ENCODE measurements around the gene CEBPG. TPM values are rescaled to one million over a fixed set of nuclear protein-coding genes. Genes with fewer than 3 reads are reported as not detected.

Gene CEBPG
- total RNA-seq, result 10 to 100 TPM; 24.0 to 24.4 TPM

- Mint-ChIP-seq H3K9me3 (no peaks in the 10 kb centered on the region), H3K27ac (peak within 1 kb of the TSS; percentile 92), H3K36me3 (ENCODE audit: low read depth) (peaks cover 8% of the 10 kb centered on the region), H3K4me3 (peak within 1 kb of the TSS; percentile 86), H3K4me1 (peaks cover 49% of the 10 kb centered on the region), H3K27me3 (no peaks in the 10 kb centered on the region)
- POLR2A ChIA-PET, result interaction anchor here (0.6 to 1.0 kb wide), 3 partner anchors 31 to 733 kb away, joined by 3 to 4 read pairs (median 3); no protein-coding TSS in a partner anchor
- DNase-seq, result peak; percentile 92
- CTCF ChIA-PET, result interaction anchor here (0.6 to 1.5 kb wide), 6 partner anchors 11 to 404 kb away, joined by 3 to 4 read pairs (median 4); no protein-coding TSS in a partner anchor
These were observed at the start of gene CEBPG for GRCh38 chr19:33373453-33374235. TSS of gene CEBPG (plus strand) at chr19:33373709. CDS start at chr19:33379240, 5,531 bp downstream.

- Mint-ChIP-seq H3K4me3 (no peak overlapping the region), H3K27ac (no peak overlapping the region), H3K27me3 (peaks cover 12% of the 10 kb centered on the region), H3K4me1 (no peaks in the 10 kb centered on the region), H3K9me3 (no peaks in the 10 kb centered on the region), H3K36me3 (ENCODE audit: low read depth) (no peaks in the 10 kb centered on the region)
- CTCF ChIA-PET, result interaction anchor here (0.7 to 1.4 kb wide), 2 partner anchors 14 to 545 kb away, joined by 3 to 4 read pairs; no protein-coding TSS in a partner anchor
- no peak for DNase-seq
- POLR2A ChIA-PET, result no interaction called here
These were observed 48.9 kb upstream of the CEBPG start for GRCh38 chr19:33324628-33325027.

- Mint-ChIP-seq H3K36me3 (ENCODE audit: low read depth) (no peaks in the 10 kb centered on the region), H3K27ac (no peak overlapping the region), H3K4me1 (no peaks in the 10 kb centered on the region), H3K27me3 (peaks cover 7% of the 10 kb centered on the region), H3K4me3 (no peak overlapping the region), H3K9me3 (no peaks in the 10 kb centered on the region)
- ChIA-PET CTCF (interaction anchor here (1.4 kb wide), 1 partner anchor 15 kb away, joined by 4 read pairs; no protein-coding TSS in a partner anchor), POLR2A (no interaction called here)
- no peak for DNase-seq
These were observed 47.6 kb upstream of the CEBPG start for GRCh38 chr19:33325920-33326319.

GRCh38 chr19:33329060-33329459 is 44.4 kb upstream of the CEBPG start:
- Mint-ChIP-seq H3K9me3 (no peaks in the 10 kb centered on the region), H3K27me3 (peaks cover 7% of the 10 kb centered on the region), H3K27ac (no peak overlapping the region), H3K4me1 (no peaks in the 10 kb centered on the region), H3K36me3 (ENCODE audit: low read depth) (no peaks in the 10 kb centered on the region), H3K4me3 (no peak overlapping the region)
- no peak for DNase-seq
- POLR2A ChIA-PET, result no interaction called here
- CTCF ChIA-PET, result no interaction called here

GRCh38 chr19:33329736-33330135 is 43.8 kb upstream of the CEBPG start:
- Mint-ChIP-seq H3K27ac (no peak overlapping the region), H3K9me3 (no peaks in the 10 kb centered on the region), H3K27me3 (peaks cover 3% of the 10 kb centered on the region), H3K4me3 (no peak overlapping the region), H3K4me1 (no peaks in the 10 kb centered on the region), H3K36me3 (ENCODE audit: low read depth) (no peaks in the 10 kb centered on the region)
- ChIA-PET POLR2A (no interaction called here), CTCF (no interaction called here)
- no peak for DNase-seq

GRCh38 chr19:33332248-33332647 is 41.3 kb upstream of the CEBPG start:
- H3K36me3 Mint-ChIP-seq (ENCODE audit: low read depth), result no peaks in the 10 kb centered on the region
- no peak overlapping the region for H3K27ac Mint-ChIP-seq
- H3K9me3 Mint-ChIP-seq, result no peaks in the 10 kb centered on the region
- no peak overlapping the region for H3K4me3 Mint-ChIP-seq
- CTCF ChIA-PET, result interaction anchor here (0.8 kb wide), 1 partner anchor 106 kb away, joined by 3 read pairs; no protein-coding TSS in a partner anchor
- no peaks in the 10 kb centered on the region for H3K4me1 Mint-ChIP-seq
- H3K27me3 Mint-ChIP-seq, result peaks cover 3% of the 10 kb centered on the region
- DNase-seq, result no peak
- POLR2A ChIA-PET, result no interaction called here

GRCh38 chr19:33333151-33333550 is 40.4 kb upstream of the CEBPG start:
- ChIA-PET POLR2A (no interaction called here), CTCF (no interaction called here)
- Mint-ChIP-seq H3K4me1 (no peaks in the 10 kb centered on the region), H3K27me3 (peaks cover 3% of the 10 kb centered on the region), H3K9me3 (no peaks in the 10 kb centered on the region), H3K36me3 (ENCODE audit: low read depth) (no peaks in the 10 kb centered on the region), H3K4me3 (no peak overlapping the region), H3K27ac (no peak overlapping the region)
- DNase-seq, result no peak

GRCh38 chr19:33333642-33334041 is 39.9 kb upstream of the CEBPG start:
- DNase-seq, result no peak
- ChIA-PET CTCF (no interaction called here), POLR2A (no interaction called here)
- H3K4me3 Mint-ChIP-seq, result no peak overlapping the region
- no peaks in the 10 kb centered on the region for H3K9me3 Mint-ChIP-seq
- no peaks in the 10 kb centered on the region for H3K36me3 Mint-ChIP-seq (ENCODE audit: low read depth)
- no peaks in the 10 kb centered on the region for H3K4me1 Mint-ChIP-seq
- no peak overlapping the region for H3K27ac Mint-ChIP-seq
- H3K27me3 Mint-ChIP-seq, result peaks cover 3% of the 10 kb centered on the region

GRCh38 chr19:33334271-33334670 is 39.2 kb upstream of the CEBPG start:
- no peak overlapping the region for H3K27ac Mint-ChIP-seq
- H3K9me3 Mint-ChIP-seq, result no peaks in the 10 kb centered on the region
- CTCF ChIA-PET, result no interaction called here
- H3K27me3 Mint-ChIP-seq, result peaks cover 9% of the 10 kb centered on the region
- H3K4me1 Mint-ChIP-seq, result no peaks in the 10 kb centered on the region
- DNase-seq, result no peak
- H3K4me3 Mint-ChIP-seq, result no peak overlapping the region
- H3K36me3 Mint-ChIP-seq (ENCODE audit: low read depth), result no peaks in the 10 kb centered on the region
- POLR2A ChIA-PET, result no interaction called here

GRCh38 chr19:33335446-33335845 is 38.1 kb upstream of the CEBPG start:
- peaks cover 8% of the 10 kb centered on the region for H3K27me3 Mint-ChIP-seq
- H3K9me3 Mint-ChIP-seq, result no peaks in the 10 kb centered on the region
- DNase-seq, result no peak
- H3K4me1 Mint-ChIP-seq, result no peaks in the 10 kb centered on the region
- ChIA-PET POLR2A (no interaction called here), CTCF (no interaction called here)
- H3K4me3 Mint-ChIP-seq, result no peak overlapping the region
- H3K27ac Mint-ChIP-seq, result no peak overlapping the region
- no peaks in the 10 kb centered on the region for H3K36me3 Mint-ChIP-seq (ENCODE audit: low read depth)

- CTCF ChIA-PET, result no interaction called here
These were observed 34.2 kb upstream of the CEBPG start for GRCh38 chr19:33339016-33339984.

GRCh38 chr19:33340991-33341390 is 32.5 kb upstream of the CEBPG start:
- POLR2A ChIA-PET, result no interaction called here
- peaks cover 36% of the 10 kb centered on the region for H3K27me3 Mint-ChIP-seq
- H3K4me1 Mint-ChIP-seq, result no peaks in the 10 kb centered on the region

More at GRCh38 chr19:33339016-33339984, 34.2 kb upstream of the CEBPG start:
- Mint-ChIP-seq H3K4me1 (no peaks in the 10 kb centered on the region), H3K36me3 (ENCODE audit: low read depth) (no peaks in the 10 kb centered on the region), H3K9me3 (no peaks in the 10 kb centered on the region), H3K4me3 (no peak overlapping the region), H3K27me3 (peaks cover 27% of the 10 kb centered on the region), H3K27ac (no peak overlapping the region)
- POLR2A ChIA-PET, result no interaction called here
- DNase-seq, result no peak

GRCh38 chr19:33343301-33343700 is 30.2 kb upstream of the CEBPG start:
- H3K9me3 Mint-ChIP-seq, result no peaks in the 10 kb centered on the region
- H3K27ac Mint-ChIP-seq, result no peak overlapping the region
- ChIA-PET CTCF (no interaction called here), POLR2A (no interaction called here)
- no peaks in the 10 kb centered on the region for H3K36me3 Mint-ChIP-seq (ENCODE audit: low read depth)
- DNase-seq, result no peak
- no peaks in the 10 kb centered on the region for H3K4me1 Mint-ChIP-seq
- H3K4me3 Mint-ChIP-seq, result no peak overlapping the region
- H3K27me3 Mint-ChIP-seq, result peaks cover 36% of the 10 kb centered on the region

More at GRCh38 chr19:33340991-33341390, 32.5 kb upstream of the CEBPG start:
- no peaks in the 10 kb centered on the region for H3K36me3 Mint-ChIP-seq (ENCODE audit: low read depth)
- CTCF ChIA-PET, result no interaction called here
- DNase-seq, result no peak
- H3K4me3 Mint-ChIP-seq, result no peak overlapping the region
- no peaks in the 10 kb centered on the region for H3K9me3 Mint-ChIP-seq
- H3K27ac Mint-ChIP-seq, result no peak overlapping the region

All from activated CD4-positive, alpha-beta T cell treated with anti-CD3 and anti-CD28 coated beads, Interleukin-2, amount 10 ng/mL, durations not matched to agents 7 days and 5 days (primary cell).